GM21528 (cell line): ENCODE measurements around the gene ANO4.

Experiments used
- ATAC-seq: cut with Tn5 transposase; IDR thresholded peaks from one replicate; pipeline ENCODE4 v1.9.1; 2021; ENCODE audit warnings: mild to moderate bottlenecking, moderate library complexity; ENCODE audit not compliant: unreplicated experiment, low FRiP score

ANO4 gene

DNA sequence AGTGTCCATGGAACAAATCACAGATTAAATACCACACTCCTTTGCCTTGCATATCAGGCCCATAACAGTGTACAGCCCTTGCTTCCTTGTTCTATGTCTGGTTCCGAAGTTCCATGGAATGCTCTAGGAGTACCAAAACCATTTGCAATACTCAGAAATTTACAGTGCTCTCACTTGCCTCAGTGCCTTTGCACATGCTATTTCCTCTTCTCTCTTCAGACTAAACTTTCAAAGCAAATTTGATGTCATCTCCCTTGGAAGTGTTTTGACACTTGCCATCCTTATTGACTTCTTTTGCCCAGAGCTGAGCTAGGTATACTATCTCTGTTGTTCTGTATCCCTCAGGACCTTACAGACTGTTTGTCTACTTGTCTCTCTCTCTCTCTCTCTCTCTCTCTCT lies 6.1 kb downstream of the ANO4 start:
- no peak for ATAC-seq

DNA sequence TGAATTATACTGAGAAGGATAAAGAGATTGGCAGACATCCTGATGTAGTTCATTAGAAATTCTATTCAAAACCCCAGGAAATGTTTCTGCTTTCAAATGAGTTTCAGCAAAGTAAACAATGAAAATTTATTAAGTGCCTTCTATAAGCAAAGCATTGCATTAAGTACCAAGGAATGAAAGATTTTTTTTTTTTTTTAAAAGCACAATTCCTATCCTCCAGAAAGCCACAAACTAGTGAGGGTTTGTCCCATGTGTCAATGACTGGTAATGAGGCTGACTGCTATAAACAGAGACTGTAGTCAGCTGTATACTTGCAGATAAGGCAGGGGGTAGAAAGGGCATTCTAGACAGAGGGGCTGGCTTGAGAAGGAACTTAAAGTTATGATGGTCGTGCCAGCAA lies 6.7 kb downstream of the ANO4 start:
- ATAC-seq: no peak

DNA sequence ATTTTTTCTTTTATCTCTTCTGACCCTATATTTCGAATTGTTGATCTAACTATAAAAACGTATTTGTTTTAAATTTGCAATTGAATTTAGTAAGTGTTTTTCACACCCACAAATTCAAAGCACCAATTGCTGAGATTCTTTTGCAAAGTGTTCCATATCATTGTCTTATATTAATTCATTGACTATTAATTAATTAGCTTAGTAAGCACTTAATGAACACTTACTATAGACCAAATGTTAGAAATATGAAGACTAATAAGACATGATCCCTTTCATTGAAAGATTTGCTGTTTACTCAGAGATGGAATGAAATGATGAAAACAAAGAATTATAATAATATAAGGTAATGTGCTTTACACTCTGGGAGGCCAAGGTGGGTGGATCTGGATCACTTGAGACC lies 14.2 kb downstream of the ANO4 start:
- ATAC-seq: no peak

DNA sequence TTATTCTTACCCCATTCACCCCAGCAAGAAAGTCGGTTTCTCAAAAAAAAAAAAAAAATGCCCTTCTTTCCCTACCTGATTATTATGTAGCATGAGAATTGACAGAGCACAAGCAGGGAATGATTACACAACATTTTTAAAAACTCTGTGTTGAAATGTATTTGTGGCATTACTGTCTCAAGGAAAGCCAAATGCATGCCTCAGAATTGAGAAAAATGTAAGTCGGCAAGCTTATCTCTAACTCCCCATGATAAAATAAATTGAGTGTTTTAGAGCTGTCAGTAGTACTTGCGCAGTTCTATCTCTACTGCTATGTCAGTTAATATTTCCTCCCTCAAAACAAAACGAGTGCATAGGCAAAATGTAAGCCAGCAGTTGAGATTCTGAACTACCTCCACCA lies 25.7 kb downstream of the ANO4 start:
- ATAC-seq: no peak

DNA sequence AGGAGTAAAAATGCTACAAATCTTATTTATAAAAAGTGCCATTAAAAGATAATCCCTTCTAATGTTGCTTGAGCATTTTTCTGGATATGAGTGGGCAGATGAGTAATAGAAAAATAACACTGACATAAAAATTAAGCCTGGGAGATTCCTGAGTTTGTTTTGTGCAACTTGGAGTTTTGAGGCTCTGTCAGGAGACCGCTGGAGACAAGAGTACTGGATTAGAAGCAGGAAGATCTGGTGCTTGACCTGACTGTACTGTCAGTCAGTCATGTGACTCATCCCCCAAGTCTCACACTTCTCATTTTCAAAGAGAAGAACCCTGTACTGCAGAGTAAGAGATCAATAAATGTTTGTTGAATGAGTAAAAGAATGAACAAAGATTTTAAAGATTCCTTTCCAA lies 29.4 kb downstream of the ANO4 start:
- no peak for ATAC-seq

DNA sequence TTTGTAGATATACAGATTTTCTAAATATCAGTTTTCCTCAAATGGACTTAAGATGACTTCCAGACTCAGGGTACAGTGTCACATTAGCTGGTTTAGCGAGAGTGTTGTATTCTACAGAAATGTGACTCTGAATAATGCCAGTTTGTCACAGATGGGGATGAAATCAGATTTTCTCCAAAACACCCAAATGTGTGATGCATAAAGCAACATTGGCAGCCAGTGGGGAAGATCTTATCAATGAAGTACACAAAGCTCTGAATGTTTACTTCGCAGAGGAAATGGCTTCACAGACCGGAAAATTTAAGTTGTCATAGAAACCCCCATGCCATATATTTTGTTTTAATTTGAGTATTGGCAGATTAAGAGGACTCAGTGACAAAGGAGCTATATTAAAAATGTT lies 29.9 kb downstream of the ANO4 start:
- ATAC-seq: no peak

DNA sequence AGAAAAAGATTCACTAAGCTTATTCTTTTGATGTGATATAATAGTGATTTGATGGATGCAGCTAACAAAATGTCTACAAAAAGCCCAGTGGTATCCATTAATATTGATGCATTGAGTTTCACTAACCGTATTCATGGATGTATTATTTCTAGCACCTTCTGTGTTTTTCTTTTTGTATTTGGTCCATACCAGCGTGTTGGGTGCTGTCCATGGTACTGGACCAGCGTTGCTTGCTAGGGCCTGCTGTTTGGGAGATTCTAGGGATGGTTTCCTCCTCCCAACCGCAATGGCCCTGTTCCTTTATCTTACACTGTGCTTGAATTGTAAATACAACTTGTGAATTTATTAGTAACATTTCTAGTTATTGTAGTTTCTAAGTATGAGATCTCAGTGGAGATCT lies 31.7 kb downstream of the ANO4 start:
- no peak for ATAC-seq

DNA sequence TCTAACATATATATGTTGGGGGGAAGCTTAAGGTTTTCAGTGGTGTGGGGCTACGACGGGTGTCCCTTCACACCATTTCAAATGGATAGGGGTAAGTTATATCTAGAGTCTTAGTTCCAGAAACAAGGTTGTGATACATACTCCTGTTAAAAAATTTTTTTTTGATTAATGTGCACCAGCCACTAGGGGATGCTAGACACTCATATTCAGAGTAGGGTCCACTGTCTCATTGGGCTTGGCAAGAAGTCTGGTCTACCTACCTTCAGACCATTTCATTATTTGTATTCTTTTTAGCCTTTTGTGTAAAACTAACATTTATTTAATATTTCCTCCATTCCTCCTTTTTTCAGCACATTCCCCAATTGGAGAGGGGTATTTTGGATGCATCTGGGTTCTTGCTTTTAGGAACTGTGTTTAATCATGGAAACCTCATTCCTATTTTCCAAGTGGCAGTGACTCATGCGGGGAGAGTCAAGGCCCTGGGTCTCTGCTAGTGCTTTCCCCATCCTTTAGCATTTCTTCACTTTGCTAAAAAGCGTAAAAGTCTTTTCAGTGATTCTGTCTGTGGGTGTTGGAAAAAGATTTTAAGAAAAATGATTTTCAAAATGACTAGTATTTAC lies 33.4 kb downstream of the ANO4 start:
- no peak for ATAC-seq

DNA sequence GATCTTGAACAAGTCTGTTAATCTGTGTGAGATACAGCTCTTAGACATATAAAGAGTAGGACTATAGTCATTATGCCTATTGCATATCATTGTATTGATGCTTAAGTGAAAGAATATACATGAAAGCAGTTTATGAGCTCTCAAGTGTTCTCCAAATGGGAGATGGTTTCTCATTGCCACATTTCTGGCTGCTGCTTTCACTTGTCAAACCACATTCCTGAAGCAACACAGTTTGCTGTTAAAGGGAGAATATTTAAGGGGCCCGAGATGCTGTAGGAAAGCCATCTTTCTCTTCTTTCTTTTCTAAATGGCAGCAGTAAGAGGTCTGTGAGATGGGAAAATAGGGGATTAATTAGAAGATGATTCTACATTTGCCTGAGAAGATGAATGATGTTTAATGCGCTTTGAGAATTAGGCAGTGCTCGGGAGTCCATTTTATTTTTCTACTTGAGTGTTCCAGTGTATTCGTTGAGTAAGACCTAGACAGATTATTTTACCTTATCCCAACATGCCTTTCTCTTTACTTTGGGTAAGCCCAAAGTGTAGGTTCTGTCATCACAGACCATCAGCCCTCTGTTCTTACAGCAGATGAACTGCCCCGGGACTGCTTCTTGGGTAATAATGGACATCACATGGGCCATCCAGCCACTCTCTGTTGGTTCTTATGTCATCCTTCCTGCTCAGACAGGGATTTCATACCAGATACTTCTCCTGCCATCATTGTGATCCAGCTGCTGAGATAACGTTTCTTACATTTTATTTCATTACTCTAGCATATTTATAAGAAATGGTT lies 35.6 kb downstream of the ANO4 start:
- no peak for ATAC-seq

DNA sequence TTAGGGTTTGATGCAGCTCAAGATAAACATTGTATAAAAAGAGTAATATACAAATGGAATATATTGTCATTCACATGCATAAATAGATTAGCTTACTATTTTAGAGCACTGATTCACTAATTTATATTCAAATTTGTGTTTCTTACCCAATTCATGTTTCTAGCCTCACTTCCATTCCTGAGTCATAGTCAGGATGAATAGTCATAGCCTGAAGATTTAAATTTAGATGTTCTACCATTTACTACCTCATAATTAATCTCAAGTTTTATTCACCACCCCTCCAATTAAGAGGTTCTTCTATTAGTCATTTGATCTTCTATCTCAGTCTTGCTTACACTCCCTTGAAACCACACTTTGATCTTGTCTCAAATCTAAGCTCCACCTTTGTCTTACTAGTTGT lies 38.7 kb downstream of the ANO4 start:
- ATAC-seq: no peak

DNA sequence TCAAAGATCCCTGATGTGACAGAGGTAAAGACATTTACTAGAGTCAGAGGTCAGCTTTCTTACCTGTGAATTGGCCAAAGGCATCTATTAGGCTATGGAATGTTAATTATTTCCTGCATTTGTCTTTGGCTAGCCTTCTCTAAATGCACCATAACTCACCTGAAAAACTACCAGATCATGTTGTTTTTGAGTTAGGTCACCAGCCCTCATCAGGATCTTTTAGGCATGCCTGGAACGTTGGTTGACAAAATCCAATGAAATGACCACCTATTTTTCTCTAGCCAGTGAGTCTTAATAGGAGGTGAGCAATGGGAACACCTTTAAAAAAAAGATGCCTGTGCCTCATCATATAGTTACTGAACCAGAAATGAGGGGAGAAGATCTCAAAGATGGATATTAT lies 46.2 kb downstream of the ANO4 start:
- no peak for ATAC-seq

DNA sequence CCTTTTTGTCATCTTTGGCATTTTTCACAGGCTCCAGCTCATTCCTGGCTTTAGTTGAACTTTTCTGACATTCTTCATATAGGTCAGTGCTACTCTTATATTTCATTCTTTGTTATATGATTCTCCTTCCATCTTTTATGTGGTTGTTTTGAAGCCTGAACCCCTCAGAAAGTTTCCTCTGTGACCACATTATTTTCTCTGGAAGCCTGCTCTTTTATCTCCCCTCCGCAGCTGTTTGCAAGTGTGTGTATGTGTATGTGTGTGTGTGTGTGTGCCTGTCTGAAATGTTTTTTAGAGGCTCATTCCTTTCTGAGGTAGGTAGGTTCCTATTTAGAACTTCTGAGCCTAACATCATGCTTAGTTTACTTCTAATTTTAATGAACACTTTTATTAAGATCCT lies 47.6 kb downstream of the ANO4 start:
- ATAC-seq: no peak

DNA sequence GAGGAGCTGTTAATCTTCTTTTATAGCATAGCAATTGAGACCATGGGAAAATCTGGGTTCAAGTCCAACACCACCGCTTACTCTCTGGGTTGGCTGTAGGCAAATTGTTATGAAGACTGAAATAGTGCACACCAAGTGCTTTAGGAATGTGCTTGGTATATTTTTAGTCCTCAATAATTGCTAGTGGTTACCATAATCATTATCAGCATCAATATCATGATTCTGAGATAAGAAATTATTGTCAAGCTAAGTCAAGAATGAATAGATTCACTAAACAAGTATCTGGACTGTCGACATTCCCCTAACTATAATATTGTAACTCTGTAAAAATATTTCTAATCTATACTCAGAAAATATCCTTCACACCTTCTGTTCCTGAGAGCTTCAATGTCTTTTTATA lies 48.5 kb downstream of the ANO4 start:
- ATAC-seq: no peak

DNA sequence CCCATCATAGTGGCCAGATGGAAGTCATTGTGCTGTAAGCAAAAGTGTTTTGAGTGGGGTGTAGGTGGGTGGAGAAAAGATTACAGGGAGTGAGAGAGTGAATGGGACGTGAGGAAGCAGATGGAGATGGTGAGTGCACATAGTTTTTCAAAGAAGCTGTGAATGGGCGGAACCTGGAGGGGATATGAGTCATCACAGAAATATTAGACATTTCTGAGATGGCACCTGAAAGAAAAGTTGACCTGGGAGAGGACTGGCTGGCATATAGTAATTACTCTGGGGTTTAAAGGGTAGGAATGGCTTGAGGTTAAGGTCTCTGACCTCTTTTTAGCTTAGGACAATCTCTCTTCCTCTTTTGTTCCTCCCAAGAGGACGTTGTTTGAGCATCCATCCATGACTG lies 50.5 kb downstream of the ANO4 start:
- no peak for ATAC-seq

DNA sequence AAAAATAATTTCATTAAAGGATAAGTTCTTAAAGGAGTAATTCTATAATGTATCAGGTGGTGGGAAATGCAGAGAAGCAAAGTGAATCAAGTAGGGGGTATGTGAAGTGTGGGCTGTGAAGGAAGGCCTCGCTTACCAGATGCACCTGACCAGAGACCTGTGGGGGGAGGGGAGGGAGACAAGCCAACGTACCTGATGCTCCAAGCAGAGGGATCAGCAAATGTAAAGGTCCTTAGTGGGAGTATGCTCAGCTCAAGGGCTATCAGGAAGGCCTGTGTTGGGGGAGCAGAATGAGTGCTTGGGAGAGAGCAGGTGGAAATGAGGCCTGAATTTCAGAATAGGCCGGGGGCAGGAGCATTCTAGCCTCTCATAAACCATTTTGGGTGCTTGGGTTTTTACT lies 57.1 kb downstream of the ANO4 start:
- no peak for ATAC-seq

DNA sequence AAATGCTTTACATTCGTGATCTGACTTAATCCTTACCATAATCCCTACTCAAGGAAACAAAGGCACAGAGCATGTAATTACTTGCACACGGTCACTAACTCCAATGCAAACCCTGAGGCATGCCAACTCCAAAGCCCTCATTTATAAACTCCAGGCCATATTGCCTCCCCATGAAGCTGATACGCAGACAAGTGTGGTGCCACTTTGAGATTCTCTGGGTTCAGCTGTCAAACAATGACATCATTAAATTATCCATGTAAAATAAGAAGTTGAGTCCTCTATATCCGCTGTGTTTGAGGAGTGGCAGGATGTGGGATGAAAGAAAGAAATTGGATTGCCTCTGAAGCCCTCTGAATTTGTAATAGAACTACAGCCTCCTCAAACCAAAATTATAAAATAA lies 62.8 kb downstream of the ANO4 start:
- ATAC-seq: no peak

DNA sequence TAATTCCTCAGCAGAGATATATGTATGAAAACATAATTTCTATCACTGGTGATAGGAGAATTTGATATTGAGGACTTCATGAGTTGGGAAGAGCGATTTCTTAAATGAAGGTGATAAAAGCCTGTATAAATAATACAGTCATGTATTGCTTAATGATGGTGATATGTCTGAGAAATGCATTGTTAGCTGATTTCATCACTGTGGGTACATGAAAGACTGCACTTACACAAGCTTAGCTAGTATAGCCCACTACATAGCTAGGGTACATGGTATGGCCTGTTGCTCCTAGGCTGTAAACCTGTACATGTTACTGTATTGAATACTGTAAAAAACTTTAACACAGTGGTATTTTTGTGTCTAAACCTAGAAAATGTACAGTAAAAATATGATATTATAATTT lies 63.4 kb downstream of the ANO4 start:
- no peak for ATAC-seq

DNA sequence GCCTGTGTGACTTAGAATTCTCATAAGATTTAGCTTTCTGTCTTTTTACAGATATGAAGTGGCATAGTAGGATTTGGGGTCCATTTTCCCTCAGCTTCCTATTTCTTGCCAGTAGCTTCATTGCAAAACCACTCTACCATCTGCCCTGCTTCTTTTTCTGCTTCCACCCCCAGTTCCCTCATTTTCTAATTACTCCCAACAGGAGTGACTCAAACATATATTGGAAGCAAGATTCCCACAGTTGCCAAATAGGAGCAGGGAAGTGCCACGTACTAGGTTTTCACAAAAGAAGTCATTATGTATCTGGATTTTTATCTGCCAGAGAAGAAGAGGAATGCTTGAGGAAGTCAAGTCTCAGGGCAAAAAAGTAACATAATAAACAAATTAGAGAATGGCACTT lies 64.1 kb downstream of the ANO4 start:
- no peak for ATAC-seq

DNA sequence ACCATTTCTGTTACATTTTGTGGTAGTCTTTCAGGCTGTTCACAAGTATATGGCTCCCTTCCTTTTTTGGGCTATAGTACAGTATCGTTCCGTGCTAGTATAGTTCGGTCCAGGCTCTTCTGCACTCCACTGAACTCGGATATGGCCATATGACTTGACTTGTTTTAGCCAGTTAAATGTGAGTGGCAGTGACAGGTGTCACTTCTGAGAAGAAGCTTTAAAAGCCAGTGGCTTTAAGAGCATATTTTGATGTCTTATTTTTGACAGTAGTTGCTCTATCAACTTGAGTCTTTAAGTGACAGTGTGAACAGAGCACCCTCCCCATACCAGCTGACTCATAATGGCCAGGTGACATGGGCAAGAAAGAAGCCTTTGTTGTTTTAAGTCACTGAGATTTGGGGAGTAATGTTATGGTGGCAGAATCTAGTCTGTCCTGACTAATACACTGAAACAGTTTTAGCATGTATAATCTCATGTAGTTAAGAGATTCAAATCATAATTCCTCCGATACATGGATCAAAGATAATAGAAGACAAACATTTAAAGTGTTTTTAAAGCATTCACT lies 64.6 kb downstream of the ANO4 start:
- ATAC-seq: no peak

DNA sequence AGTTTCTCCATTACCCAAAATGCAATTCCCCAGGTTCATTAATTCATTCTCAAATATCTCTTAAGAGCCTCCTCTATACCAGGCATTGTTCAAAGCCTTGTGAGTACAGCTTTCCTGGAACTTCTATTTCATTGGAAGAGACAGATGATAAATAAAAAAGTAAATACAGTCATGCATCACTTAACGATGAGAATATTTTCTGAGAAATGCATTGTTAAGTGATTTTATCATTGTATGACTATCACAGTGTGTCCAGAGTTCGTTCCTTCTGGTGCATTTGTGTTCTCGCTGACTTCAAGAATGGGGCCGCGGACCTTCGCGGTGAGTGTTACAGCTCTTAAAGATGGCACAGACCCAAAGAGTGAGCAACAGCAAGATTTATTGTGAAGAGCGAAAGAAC lies 66.0 kb downstream of the ANO4 start:
- ATAC-seq: no peak

DNA sequence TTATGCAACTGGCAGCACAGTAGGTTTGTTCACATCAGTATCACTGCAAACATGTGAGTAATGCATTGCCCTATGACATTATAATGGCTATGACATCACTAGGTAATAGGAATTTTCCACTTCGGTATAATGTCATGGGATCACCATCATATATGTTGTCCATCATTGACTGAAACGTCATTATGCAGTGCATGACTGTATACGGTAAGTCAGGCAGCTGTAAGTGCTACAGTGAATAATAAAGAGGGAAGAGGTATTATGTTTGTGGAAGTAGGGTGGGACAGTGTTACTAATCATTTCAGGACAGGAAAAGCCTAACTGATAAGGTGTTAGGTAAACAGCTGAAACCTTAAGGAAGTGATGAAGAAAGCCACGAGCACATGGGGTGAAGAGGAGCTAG lies 68.1 kb downstream of the ANO4 start:
- ATAC-seq: no peak

DNA sequence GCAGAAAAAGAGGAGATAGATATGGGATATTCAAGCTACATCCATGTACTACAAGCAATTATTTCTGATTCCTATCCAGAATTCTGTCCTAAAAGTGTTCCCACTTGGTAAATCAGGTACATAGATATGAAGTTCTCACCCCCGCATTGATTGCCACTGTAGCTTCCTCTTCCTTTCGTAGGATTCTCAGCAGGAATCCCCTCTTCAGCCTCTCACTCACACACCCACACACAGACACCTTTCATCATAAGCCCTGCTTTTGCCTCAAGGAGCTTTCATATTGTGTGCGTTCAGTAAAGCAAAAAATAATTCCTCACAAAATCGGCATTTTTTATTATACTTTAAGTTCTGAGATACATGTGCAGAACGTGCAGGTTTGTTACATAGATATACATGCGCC lies 69.8 kb downstream of the ANO4 start:
- no peak for ATAC-seq
